Keratinocyte (primary cell): ENCODE measurements around the gene PSMA8. TPM values are rescaled to one million over a fixed set of nuclear protein-coding genes. Genes with fewer than 3 reads are reported as not detected.

Experiments
- DNase-seq: peaks from one replicate; pipeline ENCODE4 v3.0.0-alpha.2; 2011; ENCODE audit warnings: low read depth, missing footprints, low spot score
- FAIRE-seq: peaks from 2 replicates; lab custom pipeline; 2011; peaks lifted over from hg19 to GRCh38; lab: Jason Lieb, UNC
- H2AFZ ChIP-seq: 2 replicates; pipeline ENCODE4 v1.6.0; 2012; ENCODE audit warnings: low read length, control low read depth, inconsistent platforms; ENCODE audit not compliant: control insufficient read depth
- H3K27ac ChIP-seq: 2 replicates; pipeline ENCODE4 v1.5.1; 2011; ENCODE audit warnings: low read length; ENCODE audit not compliant: control insufficient read depth, insufficient read depth
- H3K27me3 ChIP-seq: 3 replicates; pipeline ENCODE4 v1.6.0; 2011; ENCODE audit warnings: low read length; ENCODE audit not compliant: control insufficient read depth, insufficient read depth; ENCODE audit errors: extremely low read depth
- H3K36me3 ChIP-seq, 2 experiments: 2 replicates in 1 of 2; 3 replicates in 1 of 2; pipeline ENCODE4 v1.5.1; 2011; ENCODE audit warnings: low read length in 2 of 2, mild to moderate bottlenecking in 1 of 2; ENCODE audit not compliant: control insufficient read depth in 2 of 2, insufficient read depth in 2 of 2; ENCODE audit errors: extremely low read depth in 1 of 2
- H3K4me1 ChIP-seq: 3 replicates; pipeline ENCODE4 v1.5.1; 2011; ENCODE audit warnings: low read length; ENCODE audit not compliant: control insufficient read depth, insufficient read depth; ENCODE audit errors: extremely low read depth
- H3K4me2 ChIP-seq: 3 replicates; pipeline ENCODE4 v1.6.0; 2011; ENCODE audit warnings: low read depth, low read length; ENCODE audit not compliant: control insufficient read depth, insufficient read depth; ENCODE audit errors: extremely low read depth
- H3K4me3 ChIP-seq, 3 experiments: fragments of 200-600 bp in 1 of 3; sonication (generic) in 1 of 3; 2 replicates in 2 of 3; 3 replicates in 1 of 3; pipeline ENCODE4 v1.5.1; 2011 to 2016; ENCODE audit warnings: low read length in 3 of 3, mild to moderate bottlenecking in 3 of 3, control low read depth in 2 of 3, inconsistent platforms in 1 of 3, low read depth in 1 of 3, mixed read lengths in 1 of 3, mixed run types in 1 of 3, moderate library complexity in 1 of 3; ENCODE audit not compliant: control insufficient read depth in 2 of 3, insufficient read depth in 2 of 3; ENCODE audit errors: extremely low read depth in 1 of 3
- H3K79me2 ChIP-seq: 2 replicates; pipeline ENCODE4 v1.6.0; 2012; ENCODE audit warnings: low read length; ENCODE audit not compliant: control insufficient read depth, insufficient read depth
- H3K9ac ChIP-seq: 3 replicates; pipeline ENCODE4 v1.6.0; 2011; ENCODE audit warnings: low read length; ENCODE audit not compliant: control insufficient read depth, insufficient read depth; ENCODE audit errors: extremely low read depth
- H3K9me1 ChIP-seq: 3 replicates; pipeline ENCODE4 v1.6.0; 2011; ENCODE audit warnings: low read length; ENCODE audit not compliant: control insufficient read depth, insufficient read depth; ENCODE audit errors: extremely low read depth
- H3K9me3 ChIP-seq: 2 replicates; pipeline ENCODE4 v1.5.1; 2012; ENCODE audit warnings: low read depth, low read length; ENCODE audit not compliant: control insufficient read depth
- H4K20me1 ChIP-seq: 3 replicates; pipeline ENCODE4 v1.6.0; 2011; ENCODE audit warnings: low read length; ENCODE audit not compliant: control insufficient read depth, insufficient read depth; ENCODE audit errors: extremely low read depth
- EZH2 ChIP-seq: IDR thresholded peaks from one replicate; pipeline ENCODE4 v1.6.1; 2012; ENCODE audit warnings: inconsistent platforms, mild to moderate bottlenecking, low read length, moderate library complexity
- dilution Hi-C: fragments of 300-500 bp; cut with MboI; formaldehyde crosslinking; loops from one replicate; pipeline ENCODE4 v1.7.0; 2020; ENCODE audit warnings: low sequenced_read_pairs; ENCODE audit not compliant: extremely low pct_ligation_motif_present
- polyA plus RNA-seq, 5 experiments: library from polyadenylated mRNA; depleted of rRNA in 3 of 5; stranded (reverse) in 3 of 5; stranded (forward) in 1 of 5; unstranded in 1 of 5; fragments of >200 nt; gene quantifications; 1 replicate in 1 of 5; 2 replicates in 3 of 5; 3 replicates in 1 of 5; pipeline versions ENCODE4 v1.2.1 to v1.2.3, GENCODE V29; 2011 to 2012; ENCODE audit warnings: missing spikeins in 2 of 5, low read depth in 1 of 5, low replicate concordance in 1 of 5
- TF ChIP-seq, protein P1 (sequence below), 3 experiments: IDR thresholded peaks in 1 of 3; conservative IDR thresholded peaks in 1 of 3; optimal IDR thresholded peaks in 1 of 3; 2 replicates in 2 of 3; 3 replicates in 1 of 3; pipeline versions ENCODE3 to v1.5.1; 2011; ENCODE audit warnings: low read length in 3 of 3, mild to moderate bottlenecking in 3 of 3, moderate library complexity in 2 of 3, control low read depth in 1 of 3, inconsistent platforms in 1 of 3; ENCODE audit not compliant: insufficient read depth in 2 of 3; ENCODE audit errors: extremely low read depth in 1 of 3

The PSMA8 gene
- polyA plus RNA-seq, 1 donor (not counting 4 experiments of a cell fraction or from before 2014, with no cell fraction given), result not detected

- H4K20me1 ChIP-seq, result no peaks in the 10 kb centered on the region
- peak overlapping the region; percentile 92 for H3K27ac ChIP-seq
- peaks cover 35% of the 10 kb centered on the region for H3K4me1 ChIP-seq
- no peaks in the 10 kb centered on the region for H3K9me3 ChIP-seq
- peak overlapping the region; percentile 65 to 99 (median 89) for H3K4me3 ChIP-seq
- H3K79me2 ChIP-seq, result peaks cover 34% of the 10 kb centered on the region
- H3K9ac ChIP-seq, result peak overlapping the region; percentile 98
- no peaks in the 10 kb centered on the region for H3K36me3 ChIP-seq
- dilution Hi-C loops, result no loop called here
- H2AFZ ChIP-seq, result peak overlapping the region; percentile 89
- no peak for FAIRE-seq
- no peaks in the 10 kb centered on the region for H3K27me3 ChIP-seq
- peak overlapping the region; percentile 95 for H3K4me2 ChIP-seq
- TF ChIP-seq EZH2, result no peak
- TF ChIP-seq, protein P1, sequence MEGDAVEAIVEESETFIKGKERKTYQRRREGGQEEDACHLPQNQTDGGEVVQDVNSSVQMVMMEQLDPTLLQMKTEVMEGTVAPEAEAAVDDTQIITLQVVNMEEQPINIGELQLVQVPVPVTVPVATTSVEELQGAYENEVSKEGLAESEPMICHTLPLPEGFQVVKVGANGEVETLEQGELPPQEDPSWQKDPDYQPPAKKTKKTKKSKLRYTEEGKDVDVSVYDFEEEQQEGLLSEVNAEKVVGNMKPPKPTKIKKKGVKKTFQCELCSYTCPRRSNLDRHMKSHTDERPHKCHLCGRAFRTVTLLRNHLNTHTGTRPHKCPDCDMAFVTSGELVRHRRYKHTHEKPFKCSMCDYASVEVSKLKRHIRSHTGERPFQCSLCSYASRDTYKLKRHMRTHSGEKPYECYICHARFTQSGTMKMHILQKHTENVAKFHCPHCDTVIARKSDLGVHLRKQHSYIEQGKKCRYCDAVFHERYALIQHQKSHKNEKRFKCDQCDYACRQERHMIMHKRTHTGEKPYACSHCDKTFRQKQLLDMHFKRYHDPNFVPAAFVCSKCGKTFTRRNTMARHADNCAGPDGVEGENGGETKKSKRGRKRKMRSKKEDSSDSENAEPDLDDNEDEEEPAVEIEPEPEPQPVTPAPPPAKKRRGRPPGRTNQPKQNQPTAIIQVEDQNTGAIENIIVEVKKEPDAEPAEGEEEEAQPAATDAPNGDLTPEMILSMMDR (optimal IDR thresholded peaks at IDR 0.05 in 1 of 3, IDR thresholded peaks at IDR 0.05 in 1 of 3, conservative IDR thresholded peaks at IDR 0.05 in 1 of 3; ENCODE audit: extremely low read depth in 1 of 3, insufficient read depth in 2 of 3, low read length in 3 of 3), result no peak
- H3K9me1 ChIP-seq, result peaks cover 2% of the 10 kb centered on the region
- no peak for DNase-seq
Observed at GRCh38 chr18:26225915-26226228, 92.2 kb downstream of the PSMA8 start.

DNA sequence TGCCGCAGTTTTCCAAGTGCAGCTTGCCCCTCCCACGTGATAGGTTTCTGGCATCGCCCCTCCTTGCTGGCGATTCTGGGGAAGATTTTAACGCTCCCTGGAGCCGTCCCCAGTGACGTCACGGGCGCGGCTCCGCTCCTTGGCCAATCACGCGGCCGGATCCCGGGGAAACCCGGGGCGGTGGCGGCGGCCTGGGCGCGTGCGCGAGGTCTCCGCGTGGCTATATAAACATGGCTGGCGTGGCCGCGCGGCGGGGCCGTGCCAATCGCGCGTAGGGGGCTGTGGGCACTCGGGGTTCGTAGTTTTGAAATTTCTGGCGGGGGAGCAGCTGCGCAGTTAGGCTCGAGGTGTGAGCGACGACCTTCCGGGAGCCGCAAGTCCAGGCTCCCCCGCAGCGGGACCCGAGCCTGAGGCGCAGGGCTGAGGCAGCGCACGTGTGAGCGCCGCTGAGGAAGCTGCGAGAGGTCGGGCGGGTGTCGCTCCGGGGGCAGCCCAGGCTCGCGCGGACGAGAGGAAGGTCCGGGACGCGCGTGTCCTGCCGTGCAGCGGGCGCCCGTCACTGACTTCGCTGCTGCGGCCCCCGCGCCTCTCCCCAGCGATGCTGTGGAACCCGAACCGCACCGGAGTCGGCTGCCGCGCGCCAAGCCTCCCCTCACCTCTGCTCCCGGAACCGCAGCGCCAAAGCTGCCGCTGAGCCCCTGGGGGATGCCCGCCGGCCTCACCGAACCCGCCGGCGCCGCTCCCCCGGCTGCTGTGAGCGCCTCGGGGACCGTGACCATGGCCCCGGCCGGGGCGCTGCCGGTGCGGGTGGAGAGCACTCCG is 92.8 kb downstream of the PSMA8 start, which contains the start of gene TAF4B:
Gene TAF4B (plus strand): TSS at position 217 of the 822 bp plus-strand sequence. CDS start 489 bp downstream, at position 706.
- Histone ChIP-seq H3K9ac (peak within 1 kb of the TSS; percentile 98), H3K27me3 (no peaks in the 10 kb centered on the region), H3K4me2 (peak within 1 kb of the TSS; percentile 95), H4K20me1 (no peaks in the 10 kb centered on the region), H3K4me3 (peak within 1 kb of the TSS; percentile 69 to 99 (median 89)), H3K27ac (peak within 1 kb of the TSS; percentile 92), H3K79me2 (peaks cover 36% of the 10 kb centered on the region), H2AFZ (peak within 1 kb of the TSS; percentile 89), H3K9me3 (no peaks in the 10 kb centered on the region), H3K4me1 (peaks cover 35% of the 10 kb centered on the region), H3K9me1 (peaks cover 2% of the 10 kb centered on the region), H3K36me3 (no peaks in the 10 kb centered on the region)
- dilution Hi-C loops, result no loop called here
- TF ChIP-seq, protein P1 (optimal IDR thresholded peaks at IDR 0.05 in 1 of 3, IDR thresholded peaks at IDR 0.05 in 1 of 3, conservative IDR thresholded peaks at IDR 0.05 in 1 of 3; ENCODE audit: extremely low read depth in 1 of 3, insufficient read depth in 2 of 3, low read length in 3 of 3), result no peak
- TF ChIP-seq EZH2, result no peak
- FAIRE-seq, result peak; percentile 66
- peak; percentile 57 for DNase-seq
